GM18511 (cell line): Measurements from ENCODE around the gene SSBP3.

Experiments
- ATAC-seq: cut with Tn5 transposase; IDR thresholded peaks from one replicate; pipeline ENCODE4 v1.9.1; 2021; ENCODE audit warnings: mild to moderate bottlenecking, moderate library complexity; ENCODE audit not compliant: unreplicated experiment

Gene SSBP3

DNA sequence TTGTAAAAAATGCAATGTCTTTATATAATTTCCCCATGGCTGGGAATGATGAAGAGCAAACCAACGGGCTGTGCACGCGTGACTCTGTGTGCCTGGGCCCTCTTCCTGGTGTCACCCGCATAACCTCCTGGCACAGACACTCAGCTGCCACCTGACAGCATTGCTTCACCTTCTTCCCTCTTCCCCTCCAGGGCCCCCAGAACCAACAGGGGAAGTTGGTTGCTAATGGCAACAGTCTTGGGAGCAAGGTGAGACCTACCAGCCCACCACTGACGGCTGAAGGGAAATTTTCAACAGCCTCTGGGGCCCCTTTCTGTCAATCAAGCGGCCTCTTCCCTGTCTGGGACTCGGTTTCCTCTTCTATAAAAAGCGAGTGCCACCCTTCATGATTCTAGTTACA is 33.2 kb downstream of the SSBP3 start:
- ATAC-seq, result no peak

DNA sequence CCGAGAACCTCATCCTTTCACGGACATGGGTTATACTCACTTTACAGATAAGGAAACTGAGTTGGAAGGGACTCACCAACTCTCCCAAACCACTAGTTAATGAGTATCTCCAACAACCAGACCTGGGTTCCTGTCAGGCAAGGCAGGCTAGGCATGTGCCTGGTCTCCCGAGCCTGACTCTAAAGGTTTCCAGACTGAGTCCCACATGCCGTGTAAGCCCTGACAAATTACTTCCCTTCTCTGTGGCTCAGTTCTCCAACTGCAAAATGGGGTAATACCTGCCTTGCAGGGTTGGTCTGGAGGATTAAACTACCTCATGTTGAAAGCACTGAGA is 34.3 kb downstream of the SSBP3 start:
- no peak for ATAC-seq

DNA sequence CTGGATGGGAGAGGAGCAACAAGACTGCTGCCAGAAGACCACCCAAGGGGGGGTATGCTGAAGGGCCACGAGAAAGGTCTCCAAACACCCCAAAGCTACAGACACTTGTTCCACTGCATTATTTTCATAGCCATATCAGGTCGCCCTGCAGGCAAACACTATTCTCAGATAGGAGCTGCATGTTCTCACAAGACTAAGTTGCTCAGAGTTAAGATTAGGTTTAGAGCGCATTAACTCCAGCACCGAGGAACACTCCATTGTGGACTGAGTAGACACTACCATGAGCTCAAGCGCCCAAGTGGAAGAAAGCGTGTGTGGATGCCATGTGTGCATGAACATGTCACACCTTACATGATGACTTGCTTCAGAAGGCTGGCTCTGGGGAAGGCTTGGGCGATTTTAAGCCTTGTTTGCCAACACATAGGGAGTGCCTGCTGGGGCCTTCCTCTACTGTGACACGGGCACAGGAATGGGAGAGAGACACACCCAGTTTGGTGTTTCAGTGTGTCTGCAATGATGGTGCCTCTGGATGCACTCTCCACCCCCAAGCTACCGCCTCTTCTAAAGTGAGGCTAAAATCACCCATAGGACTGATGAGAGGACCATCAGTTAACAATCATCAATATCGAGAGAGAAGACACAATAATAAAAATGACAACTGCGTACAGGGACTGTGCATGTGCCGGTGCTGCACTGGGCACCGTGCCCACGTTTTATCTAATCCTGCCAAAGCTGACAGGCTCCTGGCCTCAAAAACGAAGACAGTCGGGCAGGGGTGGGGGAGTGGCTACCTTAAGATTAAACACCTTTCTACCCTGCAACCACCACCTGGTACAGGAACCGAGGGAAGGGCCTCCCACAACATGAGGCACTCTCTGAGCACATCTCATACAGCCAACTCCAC is 34.9 kb downstream of the SSBP3 start:
- ATAC-seq, result no peak

DNA sequence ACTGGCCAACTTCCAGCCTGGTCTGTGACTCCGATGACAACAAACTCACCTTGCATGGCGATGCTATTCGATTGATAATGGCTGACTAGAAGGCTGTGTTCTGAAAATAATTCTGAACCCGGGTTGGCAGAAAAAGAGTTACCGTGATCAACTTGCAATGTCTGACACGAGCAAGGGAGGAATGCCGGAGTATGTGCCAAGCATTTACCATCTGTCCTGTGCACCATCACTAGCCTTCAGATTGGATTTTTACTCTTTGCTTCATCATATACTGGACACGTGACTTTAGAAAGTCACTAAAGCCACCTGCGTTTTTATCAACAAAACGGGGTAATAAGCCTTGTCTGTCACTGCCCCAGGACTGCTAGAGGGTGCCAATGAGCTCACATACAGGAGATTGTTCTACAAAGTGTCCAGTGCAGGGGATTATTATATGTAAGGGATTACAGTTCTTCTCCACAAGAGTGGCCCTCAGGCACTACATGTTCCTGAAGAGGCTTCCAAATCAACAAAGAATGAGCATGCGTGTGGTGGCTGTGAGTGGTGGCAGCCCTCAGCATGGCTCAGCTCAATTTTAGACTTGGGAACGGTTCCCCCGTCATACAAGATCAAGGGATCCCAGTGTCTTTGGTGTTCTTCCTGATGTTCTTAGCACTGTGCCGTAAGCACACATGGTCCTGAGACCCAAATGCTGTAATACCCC is 35.8 kb downstream of the SSBP3 start:
- no peak for ATAC-seq

DNA sequence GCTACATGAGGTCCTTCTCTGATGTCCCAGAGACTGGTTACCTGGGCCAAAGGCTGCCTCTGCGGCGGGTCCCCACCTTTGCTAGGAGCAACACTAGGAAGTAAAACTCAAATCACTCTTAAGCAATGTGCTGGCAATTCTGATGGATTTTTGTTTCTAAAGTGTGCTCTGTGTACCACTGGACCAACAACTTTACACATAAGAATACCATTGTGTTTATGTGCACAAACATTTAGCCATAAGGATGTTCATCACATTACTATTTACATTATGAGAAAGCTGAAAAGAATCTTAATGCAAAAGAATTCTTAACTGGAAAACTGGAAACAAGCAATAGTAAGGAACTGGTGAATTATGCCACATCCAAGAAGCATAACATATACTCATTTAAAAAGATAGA is 38.6 kb downstream of the SSBP3 start:
- ATAC-seq, result no peak

DNA sequence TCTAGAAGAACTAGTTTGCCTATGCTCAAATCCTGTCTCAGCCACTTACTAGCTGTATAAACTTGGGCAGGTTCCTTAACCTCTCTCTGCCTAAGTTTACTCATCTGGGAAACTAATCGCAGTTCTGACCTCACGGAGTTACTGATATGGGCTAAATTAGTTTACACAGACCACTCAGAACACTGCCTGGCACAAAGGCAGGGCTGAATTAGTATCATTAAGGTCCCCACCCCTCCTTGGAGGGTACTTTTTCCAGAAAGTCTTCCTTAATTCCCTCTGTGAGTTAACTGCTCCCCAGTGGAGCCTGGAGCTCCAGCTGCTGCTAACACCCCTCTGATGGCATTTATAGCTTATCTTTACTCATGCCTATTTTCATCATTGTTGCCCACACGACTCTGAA is 40.3 kb downstream of the SSBP3 start:
- ATAC-seq, result no peak

DNA sequence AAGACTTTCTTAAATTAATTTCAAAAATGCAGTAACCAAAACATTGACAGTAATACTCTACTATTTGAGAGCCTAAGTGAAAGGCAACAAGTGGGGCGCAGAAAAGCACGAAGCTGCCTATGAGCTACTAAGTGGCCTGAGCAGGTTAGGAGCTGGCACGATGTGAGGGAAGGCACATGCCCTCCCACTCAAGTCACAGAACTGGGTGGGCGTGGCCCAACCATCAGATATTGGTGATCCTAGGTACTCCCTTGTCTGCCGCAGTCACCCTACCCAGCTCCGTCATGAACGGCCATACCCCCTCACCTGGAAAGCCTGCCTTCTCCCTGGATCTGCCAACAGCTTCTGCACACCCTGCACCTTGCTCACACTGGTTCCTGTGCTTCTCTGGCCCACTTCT is 40.8 kb downstream of the SSBP3 start:
- ATAC-seq, result no peak

DNA sequence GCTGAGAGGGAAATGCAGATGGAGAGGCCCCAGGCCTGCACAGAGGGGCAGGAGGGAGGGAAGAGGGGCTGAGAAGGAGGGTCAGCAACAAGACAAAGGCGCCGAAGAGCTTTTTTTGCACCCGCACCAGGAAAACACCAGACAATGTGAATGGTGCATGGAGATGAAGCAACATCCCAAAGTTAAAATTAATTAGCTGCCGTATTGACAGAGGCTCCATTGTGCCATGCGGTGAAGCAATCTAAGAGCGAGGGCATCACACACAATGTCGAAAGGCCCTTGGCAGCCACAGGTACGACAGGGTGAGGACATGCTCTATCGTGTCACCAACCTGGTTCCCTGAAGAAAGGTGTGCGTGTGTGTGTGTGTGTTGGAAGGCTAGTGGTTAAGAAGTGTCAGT is 41.2 kb downstream of the SSBP3 start:
- ATAC-seq, result no peak

DNA sequence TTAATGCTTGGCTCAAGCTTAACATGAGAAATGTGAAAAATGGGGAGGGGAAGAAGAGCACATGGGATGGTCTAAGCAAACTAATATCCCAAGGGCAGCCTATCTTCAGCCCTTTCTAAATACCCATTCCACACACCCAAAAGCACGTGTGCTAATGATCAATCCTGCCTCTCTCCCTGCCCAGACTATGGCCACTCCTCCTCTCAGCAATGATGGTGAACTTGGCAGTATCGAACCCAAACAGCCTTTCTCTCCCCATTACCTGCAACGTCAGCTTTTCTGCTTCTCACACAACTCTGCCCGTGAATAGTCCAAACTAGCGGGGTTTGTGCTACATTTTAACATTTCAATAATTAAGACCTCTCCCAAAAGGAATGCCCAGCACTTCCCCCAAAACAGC is 41.6 kb downstream of the SSBP3 start:
- ATAC-seq, result no peak

DNA sequence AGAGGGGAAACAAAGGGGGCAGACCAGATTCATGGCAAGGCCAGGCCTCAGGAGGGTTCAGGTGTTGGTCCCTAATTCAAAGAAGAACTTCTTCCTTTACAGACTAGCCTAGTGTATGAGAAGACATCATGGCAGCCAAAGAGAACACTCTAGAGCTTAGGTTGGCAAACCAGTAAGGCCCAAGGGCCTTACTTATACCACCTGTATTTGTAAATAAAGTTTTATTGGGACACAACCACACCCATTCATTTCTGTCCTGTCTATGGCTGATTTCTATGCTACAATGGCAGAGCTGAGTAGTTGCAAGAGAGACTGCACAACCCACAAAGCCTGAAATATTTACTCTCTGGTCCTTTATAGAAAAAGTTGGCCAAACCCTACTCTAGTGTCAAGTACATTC is 42.3 kb downstream of the SSBP3 start:
- ATAC-seq, result no peak

DNA sequence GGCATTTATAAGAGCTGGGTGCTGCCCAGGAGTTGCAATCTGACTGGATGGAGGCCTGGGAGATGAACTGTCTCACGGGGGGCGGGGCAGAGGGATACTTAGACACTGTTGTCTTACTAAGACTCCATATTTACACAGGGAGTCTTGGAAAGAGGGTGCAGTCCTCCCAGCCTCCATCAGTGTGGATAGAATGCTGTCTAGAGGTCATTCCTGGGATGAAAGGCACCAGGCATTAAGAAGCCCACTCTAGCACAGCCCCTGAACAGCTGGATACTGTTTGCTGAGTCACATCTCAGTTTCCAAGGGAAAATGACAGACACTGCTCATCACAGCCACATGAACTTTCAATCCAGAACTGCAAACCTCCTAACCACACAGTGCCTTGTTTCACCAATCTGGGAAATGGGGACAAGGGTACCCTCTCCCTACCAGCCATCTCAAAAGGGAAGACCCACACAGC is 43.3 kb downstream of the SSBP3 start:
- no peak for ATAC-seq

DNA sequence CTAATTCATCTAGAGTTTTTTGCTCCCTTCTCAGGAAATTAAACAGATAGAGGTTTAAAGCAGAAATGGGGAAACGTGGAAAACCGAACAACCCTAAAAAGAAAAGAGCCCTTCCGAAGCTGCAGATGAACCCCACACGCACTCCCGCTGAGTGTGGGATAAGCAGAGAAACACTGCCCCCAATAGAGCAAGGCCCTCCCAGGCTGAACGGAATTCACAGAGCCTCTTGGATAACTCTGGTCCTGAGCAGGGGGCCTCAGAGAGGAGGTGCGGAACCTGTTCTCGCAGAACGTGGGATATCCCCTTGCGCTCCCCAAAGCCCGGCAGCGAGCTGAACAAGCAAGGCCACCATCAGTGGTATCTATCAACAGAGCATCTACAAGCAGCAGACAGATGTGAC is 44.9 kb downstream of the SSBP3 start:
- no peak for ATAC-seq

DNA sequence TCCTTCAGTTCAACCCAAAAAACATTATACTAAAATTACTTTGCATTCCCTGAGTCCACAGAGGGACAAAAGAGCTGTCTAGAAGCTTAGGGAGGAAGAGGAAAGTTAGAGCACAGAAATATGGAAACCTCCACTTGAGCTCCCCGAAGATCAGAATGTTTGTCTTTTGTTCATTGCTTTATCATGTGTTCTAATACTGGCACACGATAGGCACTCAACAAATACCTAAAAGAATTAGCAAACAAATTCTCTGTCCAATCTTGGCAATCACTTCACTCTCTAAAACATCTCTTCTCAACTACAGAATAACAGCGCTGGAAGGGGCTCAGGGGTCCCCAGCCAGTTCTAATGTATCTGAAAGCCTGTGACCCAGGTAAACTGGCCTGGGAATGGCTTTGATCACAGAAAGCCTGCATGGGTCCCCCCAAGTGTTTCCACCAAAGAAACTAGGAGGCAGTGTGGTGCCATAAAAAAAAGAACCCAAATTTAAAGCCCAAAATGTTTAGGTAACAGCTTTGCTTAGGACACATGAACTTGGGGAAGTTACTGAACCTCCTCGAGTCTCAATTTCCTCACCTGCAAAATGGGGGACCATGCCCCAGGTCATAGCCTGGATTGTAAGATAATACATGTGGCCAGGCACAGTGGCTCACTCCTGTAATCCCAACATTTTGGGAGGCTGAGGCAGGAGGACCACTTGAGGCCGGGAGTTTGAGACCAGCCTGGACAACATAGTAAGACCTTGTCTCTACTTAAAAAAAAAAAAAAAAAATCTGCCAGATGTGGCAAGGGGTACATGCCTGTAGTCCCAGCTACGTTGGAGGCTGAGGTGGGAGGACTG is 45.8 kb downstream of the SSBP3 start:
- ATAC-seq, result no peak

DNA sequence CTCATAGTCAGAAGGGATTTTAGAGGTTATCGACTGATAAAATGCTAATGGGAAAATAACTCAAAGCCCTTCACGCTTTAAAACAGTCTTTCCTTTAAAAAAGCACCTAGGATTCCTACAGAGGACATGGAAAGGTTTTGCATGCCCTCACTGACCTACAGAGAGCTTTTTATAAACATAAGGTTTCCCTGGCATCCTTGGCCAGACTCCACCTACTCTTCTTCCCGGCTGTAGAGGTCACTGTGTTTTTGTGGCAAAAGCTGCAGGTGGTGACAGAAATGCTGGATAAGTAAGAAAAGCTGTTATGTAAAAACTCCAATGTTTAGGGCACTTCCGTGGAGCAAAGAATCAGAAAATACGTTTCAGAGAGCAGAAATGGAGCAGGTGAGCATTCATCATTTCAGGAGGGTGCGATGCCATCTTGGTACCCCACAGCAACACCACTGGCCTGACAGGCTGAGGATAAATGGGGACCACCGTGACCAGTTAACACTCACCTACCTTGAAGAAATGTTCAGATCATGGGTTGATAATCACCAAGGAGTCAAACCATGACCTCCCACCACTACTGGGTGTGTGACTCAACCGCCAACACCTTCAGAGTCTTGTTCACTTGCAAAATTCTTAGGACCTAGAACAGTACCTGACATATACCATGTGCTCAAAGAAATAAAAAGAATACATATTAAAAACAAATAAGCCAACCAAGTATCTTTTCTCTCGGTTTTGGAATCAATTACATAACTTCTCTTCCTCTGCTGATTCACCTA is 46.6 kb downstream of the SSBP3 start:
- no peak for ATAC-seq

DNA sequence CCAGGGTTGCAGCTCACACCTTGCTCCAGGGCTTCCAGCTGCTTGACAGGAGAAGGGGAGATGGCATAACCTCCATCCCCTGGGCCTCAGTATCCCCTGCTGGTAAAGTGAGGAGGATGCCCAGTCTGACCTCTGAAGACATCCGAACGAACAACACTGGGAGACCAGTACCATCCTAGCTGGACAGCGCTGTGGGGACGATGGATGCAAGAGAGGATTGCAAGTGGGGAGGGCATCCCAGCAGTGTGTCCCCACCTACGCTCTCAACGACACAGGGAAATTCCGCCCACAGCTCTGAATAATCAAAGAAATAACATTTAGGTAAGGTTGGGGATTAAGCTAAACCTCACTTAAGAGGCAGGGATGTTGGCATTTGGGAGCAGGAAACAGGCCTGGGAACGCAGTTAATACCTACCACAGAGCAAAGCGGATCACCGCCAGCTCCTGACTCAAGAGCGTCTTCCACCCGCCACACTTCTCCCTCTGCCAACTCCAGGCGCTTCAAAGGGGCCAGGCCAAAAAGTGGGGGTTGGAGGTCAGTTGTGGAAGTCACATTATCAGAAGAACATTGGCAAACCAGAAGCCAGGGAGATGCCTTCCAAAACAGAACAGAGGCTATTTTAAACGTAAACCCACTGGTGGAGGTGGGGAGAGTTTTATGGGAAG is 47.6 kb downstream of the SSBP3 start:
- no peak for ATAC-seq

DNA sequence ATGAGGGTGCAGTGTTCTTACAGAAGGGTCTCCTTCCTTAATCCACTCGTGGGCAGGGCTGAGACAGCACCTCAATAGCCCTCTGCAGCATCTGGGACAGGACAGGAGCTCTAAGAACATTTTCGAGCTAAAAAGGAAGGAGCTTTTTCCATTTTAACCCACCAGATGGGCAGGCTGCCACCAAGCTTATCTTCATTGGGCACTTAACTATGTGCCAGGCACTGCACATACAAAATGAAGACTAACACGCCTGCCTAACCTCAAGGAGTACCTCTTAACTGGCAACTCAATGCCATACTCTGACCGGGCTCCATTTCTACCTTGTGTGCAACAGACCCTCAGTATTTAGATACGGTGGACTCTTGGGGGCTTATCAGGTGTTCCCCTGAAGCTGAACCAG is 48.2 kb downstream of the SSBP3 start:
- no peak for ATAC-seq

DNA sequence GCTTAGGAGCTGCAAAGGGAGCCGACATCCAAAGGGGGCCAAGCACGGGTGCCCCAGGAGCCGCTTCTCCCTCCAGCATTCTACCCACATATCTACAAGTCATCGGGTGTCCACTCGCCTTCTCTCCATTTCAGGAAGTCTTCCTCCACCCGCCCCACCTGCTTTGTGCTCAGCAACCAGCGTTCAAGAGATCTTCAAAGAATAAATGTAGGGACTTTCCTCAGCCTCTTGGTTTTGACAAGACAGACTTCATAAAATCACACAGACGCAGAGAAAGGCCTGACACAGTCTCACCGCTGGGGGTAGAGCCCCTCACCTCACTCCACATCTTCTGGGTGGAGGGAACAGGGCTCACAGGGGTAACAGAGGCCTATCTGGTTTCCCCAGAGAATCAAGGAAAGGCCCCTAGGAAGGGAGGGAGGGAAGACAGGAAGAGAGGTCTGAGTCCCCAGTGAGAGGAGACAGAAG is 49.5 kb downstream of the SSBP3 start:
- ATAC-seq, result no peak

DNA sequence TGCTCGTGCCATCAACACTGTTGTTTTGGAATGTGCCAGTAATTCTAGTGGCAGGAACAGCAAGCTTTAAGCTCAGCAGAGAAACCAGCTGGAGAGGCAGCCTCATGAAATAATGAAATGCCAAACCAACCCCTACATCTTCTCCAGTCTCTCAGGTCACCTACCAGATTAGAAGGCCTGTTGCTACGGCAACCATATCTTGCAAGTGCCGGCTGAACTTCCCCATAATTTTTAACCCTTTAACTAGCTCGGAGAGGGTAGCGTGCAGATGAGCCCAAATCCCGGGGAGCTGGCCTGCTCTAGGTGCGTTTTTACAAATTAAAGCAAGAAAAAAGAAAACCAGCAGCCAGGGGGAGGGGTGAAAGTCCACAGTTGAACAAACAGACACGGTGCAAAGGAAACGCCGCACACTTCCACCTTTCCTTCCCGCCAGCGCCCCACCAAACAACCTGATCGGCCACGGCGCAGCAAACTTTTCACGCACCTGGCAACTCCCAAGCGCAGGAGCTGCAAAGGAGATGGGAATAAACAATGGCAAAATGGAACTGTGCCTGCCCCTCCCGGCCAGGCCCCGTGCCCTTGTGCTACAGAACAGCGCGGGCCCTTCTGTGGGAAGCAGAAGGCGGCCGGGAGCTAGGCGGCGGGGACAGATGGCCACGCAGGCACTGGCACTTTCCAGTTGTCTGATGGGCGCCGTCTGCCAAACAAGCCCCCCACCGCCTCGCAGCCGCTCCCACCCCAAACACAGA is 50.1 kb downstream of the SSBP3 start:
- no peak for ATAC-seq

DNA sequence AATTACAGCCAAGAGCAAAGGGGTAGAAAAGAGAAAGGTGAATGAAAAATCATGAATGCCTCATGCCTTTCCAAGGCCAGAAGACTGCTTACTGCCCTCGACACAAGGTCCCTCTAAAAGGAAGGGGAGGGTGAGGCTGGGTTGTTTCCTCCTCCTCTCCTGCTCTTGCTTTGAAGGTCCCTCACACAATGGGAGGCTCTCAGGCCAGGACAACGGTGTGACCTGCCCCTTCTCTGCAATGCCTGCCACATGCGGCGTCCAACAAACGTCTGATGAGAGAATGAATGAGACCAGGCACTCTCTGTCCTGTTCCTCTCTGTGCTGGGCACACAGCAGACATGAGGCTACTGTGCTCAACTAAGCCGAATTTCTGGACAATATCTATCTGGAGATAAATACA is 51.3 kb downstream of the SSBP3 start:
- ATAC-seq, result no peak
